Measurements from ENCODE around the gene COA6.
A peak's percentile ranks its signal among the peaks of the same experiment; 100 is the strongest.
"Not testable (repeated sequence)": the region's sequence is repeated elsewhere in the genome, so short reads cannot be mapped to it uniquely, and the experiment has no call there.

The COA6 gene

DNA sequence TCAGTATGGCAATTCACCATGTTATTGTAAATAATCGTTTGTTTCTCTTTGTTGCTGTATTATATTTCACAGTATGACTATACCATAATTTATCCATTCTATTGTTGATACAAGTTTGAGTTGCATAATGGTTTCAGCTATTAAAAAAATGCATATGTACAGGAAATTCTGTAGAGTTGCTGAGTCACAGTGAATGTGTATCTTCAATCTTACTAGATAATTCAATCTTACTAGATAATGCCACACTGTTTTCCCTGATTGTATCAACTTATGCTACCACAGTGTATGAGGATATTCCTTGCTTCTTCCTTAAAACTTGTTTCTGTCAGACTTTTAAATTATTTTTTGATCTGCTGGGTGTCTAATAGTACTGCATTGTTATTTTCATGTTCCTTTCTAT is 3.5 kb upstream of the COA6 start:
- DNase-seq (ENCODE audit: low read depth): no peak

DNA sequence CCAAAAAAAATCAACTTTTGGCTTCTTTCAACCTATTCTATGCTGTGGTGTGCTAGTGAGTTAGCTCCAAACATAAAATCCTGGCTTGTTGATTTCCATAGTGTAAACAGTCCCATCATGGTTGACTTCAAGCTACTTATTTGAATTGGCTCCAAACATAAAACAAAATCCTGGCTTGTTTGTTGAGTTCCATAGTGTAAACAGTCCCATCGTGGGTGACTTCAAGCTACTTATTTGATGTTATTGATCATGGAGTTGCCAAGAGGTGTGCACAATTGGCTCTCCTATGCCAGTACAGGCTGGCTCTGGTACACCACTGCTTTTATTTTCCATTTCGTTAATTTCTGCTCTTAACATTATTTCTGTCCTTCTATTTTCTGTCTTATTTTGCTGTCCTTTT is 1.8 kb upstream of the COA6 start:
- no peak for DNase-seq (ENCODE audit: low read depth)

DNA sequence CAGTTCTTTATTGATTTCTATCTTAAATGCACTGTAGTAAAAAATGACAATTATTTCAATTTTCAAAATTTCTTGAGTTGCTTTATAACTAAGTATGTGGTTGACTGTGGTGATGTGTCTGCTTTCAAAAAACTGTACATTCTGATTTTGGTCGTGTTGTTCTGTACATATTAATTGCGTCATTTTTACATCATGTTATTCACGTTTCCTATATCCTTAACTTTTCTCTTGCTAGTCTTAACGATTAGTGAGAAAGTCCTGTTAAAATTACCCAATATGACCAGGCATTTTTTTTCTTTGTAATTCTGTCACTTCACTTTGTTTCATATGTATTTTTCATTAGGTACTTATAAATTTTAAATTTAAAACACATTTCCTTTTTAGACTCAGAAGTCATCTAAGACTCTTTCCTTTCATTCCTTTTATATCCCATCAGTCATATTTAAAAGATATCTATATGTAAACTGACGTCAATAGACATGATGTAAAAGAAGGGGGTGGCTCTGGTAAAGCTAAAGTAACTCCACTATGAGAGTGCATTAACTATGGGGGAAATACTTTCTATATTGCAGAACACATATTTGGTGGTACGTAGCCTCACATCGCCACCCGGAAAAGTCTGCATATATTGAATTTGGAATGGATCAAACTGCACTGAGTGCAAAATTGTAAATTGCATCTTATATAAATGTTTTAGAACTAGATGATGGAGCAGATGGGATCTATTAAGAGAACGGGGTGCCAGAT is 1.1 kb upstream of the COA6 start:
- no peak for DNase-seq (ENCODE audit: low read depth)

GRCh38 chr1:234373959-234374254 is 651 bp downstream of the COA6 start:
- no peak for DNase-seq (ENCODE audit: low read depth)

DNA sequence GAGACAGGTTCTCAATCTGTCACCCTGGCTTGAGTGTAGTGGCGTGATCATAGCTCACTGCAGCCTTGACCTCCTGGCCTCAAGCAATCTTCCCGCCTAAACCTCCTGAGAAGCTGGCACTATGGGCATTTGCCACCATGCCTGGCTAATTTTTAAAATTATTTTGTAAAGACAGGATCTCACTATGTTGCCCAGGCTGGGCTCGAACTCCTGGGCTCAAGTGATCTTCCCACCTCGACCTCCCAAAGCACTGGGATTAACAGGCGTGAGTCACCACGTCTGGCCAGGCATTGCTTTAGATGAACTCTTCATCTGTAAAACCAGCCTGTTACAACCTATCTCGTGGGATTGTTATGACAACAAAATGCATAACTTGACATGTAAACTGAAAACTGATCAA is 2.4 kb downstream of the COA6 start:
- no peak for DNase-seq (ENCODE audit: low read depth)

DNA sequence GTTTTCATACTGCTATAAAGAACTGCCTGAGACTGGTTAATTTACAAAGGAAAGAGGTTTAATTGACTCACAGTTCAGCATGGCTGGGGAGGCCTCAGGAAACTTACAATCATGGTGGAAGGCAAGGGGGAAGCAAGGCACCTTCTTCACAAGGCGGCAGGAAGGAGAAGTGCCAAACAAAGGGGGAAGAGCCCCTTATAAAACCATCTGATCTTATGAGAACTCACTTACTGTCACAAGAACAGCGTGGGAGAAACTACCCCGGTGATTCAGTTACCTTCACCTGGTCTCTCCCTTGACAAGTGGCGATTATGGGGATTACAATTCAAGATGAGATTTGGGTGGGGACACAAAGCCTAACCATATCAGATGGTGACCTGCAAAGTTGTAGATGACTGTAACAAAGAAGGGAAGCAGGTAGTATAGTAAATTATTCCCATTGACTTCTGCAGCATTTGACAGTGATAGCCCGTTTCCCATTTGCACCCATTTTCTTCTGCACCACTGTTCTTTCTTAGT is 6.4 kb downstream of the COA6 start:
- not testable (repeated sequence) for DNase-seq (ENCODE audit: low read depth)

GRCh38 chr1:234381699-234382555 is 8.7 kb downstream of the COA6 start:
- no peak for DNase-seq (ENCODE audit: low read depth)

- no peak for DNase-seq (ENCODE audit: low read depth)
Observed at GRCh38 chr1:234386122-234386521, 12.9 kb downstream of the COA6 start.

DNA sequence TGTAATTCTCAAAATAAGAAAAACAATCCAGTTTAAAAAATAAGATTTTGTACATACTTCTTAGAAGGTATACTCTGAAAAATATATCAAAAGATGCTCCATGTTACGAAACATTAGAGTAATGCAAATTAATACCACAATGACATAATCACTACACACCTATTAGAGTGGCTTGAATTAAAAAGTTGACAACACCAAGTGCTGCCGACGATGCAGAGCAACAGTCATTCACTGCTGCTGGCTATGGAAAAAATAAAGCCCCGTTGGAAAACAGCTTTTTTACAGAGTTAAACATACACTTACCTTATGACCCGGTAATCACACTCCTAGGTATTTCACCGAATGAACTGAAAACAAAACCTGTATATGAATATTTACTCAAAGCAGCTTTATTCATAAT is 14.8 kb downstream of the COA6 start:
- no peak for DNase-seq (ENCODE audit: low read depth)

DNA sequence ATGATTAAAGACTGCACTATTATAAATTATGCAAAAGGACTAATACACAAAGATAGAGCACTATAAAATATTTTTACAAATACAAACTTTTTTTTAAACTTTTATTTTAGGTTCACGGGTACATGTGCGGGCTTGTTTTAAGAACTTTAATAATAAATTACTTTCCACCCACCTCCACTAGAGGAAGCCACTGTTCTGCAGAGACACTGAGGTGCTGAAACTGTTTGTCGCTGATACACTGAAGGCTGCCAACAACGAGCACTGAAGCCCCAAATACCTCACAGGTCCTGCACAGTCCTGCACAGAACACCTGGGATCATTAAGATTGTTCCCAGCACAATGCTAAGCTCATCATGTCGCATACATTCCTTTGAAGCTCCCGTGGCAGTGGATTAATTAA is 19.9 kb downstream of the COA6 start:
- DNase-seq (ENCODE audit: low read depth): no peak

DNA sequence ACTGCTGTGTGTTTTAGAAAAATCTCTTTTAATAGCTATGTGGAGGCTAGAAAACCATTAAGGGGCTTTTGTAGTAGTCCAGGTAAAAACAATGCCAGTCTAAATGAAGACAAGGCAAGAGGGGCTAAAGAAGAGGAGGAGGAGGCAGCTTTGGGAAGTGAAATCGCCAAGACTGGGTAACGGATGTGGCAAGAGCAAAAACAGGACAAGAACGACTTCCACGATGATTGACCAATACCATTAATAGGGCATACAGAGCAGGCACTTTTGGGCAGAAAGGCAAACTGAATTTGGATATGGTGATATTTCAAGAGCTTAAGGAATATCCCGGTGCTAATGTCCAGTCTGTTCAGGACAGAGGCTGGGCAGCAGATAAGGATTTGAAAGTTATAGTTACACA is 22.0 kb downstream of the COA6 start:
- no peak for DNase-seq (ENCODE audit: low read depth)

- DNase-seq (ENCODE audit: low read depth): no peak
Observed at GRCh38 chr1:234396092-234396491, 22.8 kb downstream of the COA6 start.

- no peak for DNase-seq (ENCODE audit: low read depth)
Observed at GRCh38 chr1:234396871-234397270, 23.6 kb downstream of the COA6 start.

GRCh38 chr1:234397732-234398131 is 24.5 kb downstream of the COA6 start:
- no peak for DNase-seq (ENCODE audit: low read depth)

- DNase-seq (ENCODE audit: low read depth): no peak
Observed at GRCh38 chr1:234398849-234399381, 25.7 kb downstream of the COA6 start.

DNA sequence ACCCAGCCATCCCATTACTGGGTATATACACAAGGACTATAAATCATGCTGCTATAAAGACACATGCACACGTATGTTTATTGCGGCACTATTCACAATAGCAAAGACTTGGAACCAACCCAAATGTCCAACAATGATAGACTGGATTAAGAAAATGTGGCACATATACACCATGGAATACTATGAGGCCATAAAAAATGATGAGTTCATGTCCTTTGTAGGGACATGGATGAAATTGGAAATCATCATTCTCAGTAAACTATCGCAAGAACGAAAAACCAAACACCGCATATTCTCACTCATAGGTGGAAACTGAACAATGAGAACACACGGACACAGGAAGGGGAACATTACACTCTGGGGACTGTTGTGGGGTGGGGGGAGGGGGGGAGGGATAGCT is 26.3 kb downstream of the COA6 start:
- not testable (repeated sequence) for DNase-seq (ENCODE audit: low read depth)

- no peak for DNase-seq (ENCODE audit: low read depth)
Observed at GRCh38 chr1:234400773-234401172, 27.5 kb downstream of the COA6 start.

DNA sequence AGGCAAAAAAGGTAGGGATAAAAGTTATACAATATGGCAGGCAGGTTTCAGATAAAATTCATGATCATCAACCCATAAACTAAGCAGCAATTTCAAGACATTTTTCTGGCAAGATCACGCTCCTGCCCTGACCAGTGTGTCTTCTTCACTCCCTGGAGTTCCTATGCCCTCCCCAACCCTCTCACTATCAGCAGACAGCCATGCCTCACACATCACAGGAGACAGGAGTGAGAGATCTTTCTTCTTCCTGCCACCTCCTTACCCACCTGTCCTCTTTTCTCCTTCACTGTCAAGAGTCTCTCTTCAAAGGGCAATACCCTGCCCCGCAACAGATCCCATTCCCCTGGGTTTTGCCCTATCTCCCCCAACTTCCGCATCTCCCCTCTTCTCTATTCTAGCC is 28.4 kb downstream of the COA6 start:
- no peak for DNase-seq (ENCODE audit: low read depth)

GRCh38 chr1:234402939-234403338 is 29.7 kb downstream of the COA6 start:
- no peak for DNase-seq (ENCODE audit: low read depth)

DNA sequence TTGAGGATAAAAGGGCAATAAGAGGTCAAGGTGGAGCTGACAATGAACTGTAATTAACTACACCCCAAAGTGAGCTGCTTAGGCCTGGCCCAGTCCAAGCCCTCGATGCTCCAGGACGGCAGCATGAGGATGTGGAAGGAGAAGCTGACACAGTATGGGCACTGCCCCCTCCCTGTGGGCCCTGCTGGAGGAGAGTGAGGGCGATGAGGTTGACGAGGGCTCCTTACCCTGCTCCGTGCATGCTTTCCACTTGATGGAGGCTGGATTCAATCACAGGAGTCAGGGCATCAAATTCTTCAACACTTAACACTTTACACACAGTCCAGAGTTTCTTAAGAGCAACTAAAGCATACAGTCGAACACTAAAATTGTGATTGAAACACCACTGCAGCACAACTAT is 32.4 kb downstream of the COA6 start:
- no peak for DNase-seq (ENCODE audit: low read depth)

DNA sequence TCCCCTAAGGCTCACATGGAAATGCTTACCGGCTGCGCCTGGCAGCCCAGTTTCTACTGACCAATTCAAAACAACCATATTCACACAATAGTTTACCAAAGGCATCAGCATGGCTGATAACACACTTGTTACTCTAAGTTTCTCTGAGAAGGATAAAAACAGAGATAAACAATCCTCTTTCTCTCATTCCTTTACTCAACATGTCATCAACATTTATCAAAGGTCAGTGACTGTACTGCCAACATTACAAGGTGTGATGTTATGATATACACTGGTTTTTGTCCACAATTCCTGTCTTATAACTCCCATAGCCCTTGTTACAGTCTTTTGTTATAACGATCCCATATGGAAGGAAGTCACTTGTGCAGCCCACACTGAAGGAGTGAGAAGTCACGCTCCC is 33.6 kb downstream of the COA6 start:
- DNase-seq (ENCODE audit: low read depth): no peak

- peak; percentile 6 for DNase-seq (ENCODE audit: low read depth)
Observed at GRCh38 chr1:234408757-234409156, 35.5 kb downstream of the COA6 start.

GRCh38 chr1:234409328-234409727 is 36.1 kb downstream of the COA6 start:
- DNase-seq (ENCODE audit: low read depth): no peak
